SK-N-SH (cell line): ENCODE measurements around the gene PRM1. TPM values are rescaled to one million over a fixed set of nuclear protein-coding genes. Genes with fewer than 3 reads are reported as not detected.
A peak's percentile ranks its signal among the peaks of the same experiment; 100 is the strongest.

Experiments
- CTCF ChIA-PET: fragments of 300-600, 350-600 bp; formaldehyde crosslinking; extraction: SDS; loops from one replicate; lab custom pipeline; 2021; lab: Yijun Ruan, JAX
- POLR2A ChIA-PET: fragments of 350-600 bp; sonication (Branson Sonifier 250); formaldehyde crosslinking; extraction: SDS; loops from one replicate; lab custom pipeline; 2020; ENCODE audit warnings: antibody characterized with exemption, inconsistent platforms; lab: Yijun Ruan, JAX
- DNase-seq: peaks from one replicate; pipeline ENCODE4 v3.0.0; 2012
- H2AFZ ChIP-seq: fragments of 200-600 bp; sonication (generic); 2 replicates; pipeline ENCODE4 v1.8.1; 2016; ENCODE audit warnings: antibody characterized with exemption, mild to moderate bottlenecking, low read depth
- H3F3A ChIP-seq: fragments of 200-600 bp; sonication (generic); replicated peaks from 2 replicates; pipeline ENCODE3; 2016; ENCODE audit warnings: antibody characterized with exemption, mild to moderate bottlenecking; ENCODE audit not compliant: insufficient read depth
- H3K27ac ChIP-seq, 2 experiments: fragments of 200-500 bp in 1 of 2; fragments of 200-600 bp in 1 of 2; sonication (Bioruptor generic) in 1 of 2; sonication (generic), shearing (Covaris generic) in 1 of 2; 2 replicates each; pipeline versions ENCODE4 v1.5.1 to v1.6.1; 2014 to 2016; ENCODE audit warnings: low read depth in 2 of 2, inconsistent platforms in 1 of 2, low read length in 1 of 2, mild to moderate bottlenecking in 1 of 2, mixed read lengths in 1 of 2
- H3K27me3 ChIP-seq: fragments of 200-600 bp; sonication (generic), shearing (Covaris generic); 2 replicates; pipeline ENCODE4 v1.6.1; 2016; ENCODE audit warnings: mixed run types; ENCODE audit not compliant: insufficient read depth
- H3K36me3 ChIP-seq, 2 experiments: fragments of 200-500 bp in 1 of 2; fragments of 200-600 bp in 1 of 2; sonication (Bioruptor generic) in 1 of 2; sonication (generic) in 1 of 2; replicated peaks in 1 of 2; 2 replicates each; pipeline versions ENCODE3 to v1.5.1; 2014 to 2016; ENCODE audit warnings: low read length in 1 of 2, mild to moderate bottlenecking in 1 of 2; ENCODE audit not compliant: insufficient read depth in 2 of 2, control insufficient read depth in 1 of 2
- H3K4me1 ChIP-seq, 2 experiments: fragments of 200-500 bp in 1 of 2; fragments of 200-600 bp in 1 of 2; sonication (Bioruptor generic) in 1 of 2; sonication (generic), shearing (Covaris generic) in 1 of 2; 2 replicates each; pipeline versions ENCODE4 v1.5.1 to v1.6.1; 2014 to 2016; ENCODE audit warnings: low read depth in 1 of 2, low read length in 1 of 2, mixed run types in 1 of 2; ENCODE audit not compliant: insufficient read depth in 2 of 2, control insufficient read depth in 1 of 2
- H3K4me2 ChIP-seq: fragments of 200-600 bp; sonication (generic), shearing (Covaris generic); 2 replicates; pipeline ENCODE4 v1.6.1; 2017; ENCODE audit warnings: mixed run types
- H3K4me3 ChIP-seq, 2 experiments: fragments of 200-500 bp in 1 of 2; fragments of 200-600 bp in 1 of 2; sonication (Bioruptor generic) in 1 of 2; sonication (generic), shearing (Covaris generic) in 1 of 2; 2 replicates each; pipeline versions ENCODE4 v1.5.1 to v1.8.1; 2014 to 2016; ENCODE audit warnings: low read depth in 2 of 2, inconsistent platforms in 1 of 2, low read length in 1 of 2, mild to moderate bottlenecking in 1 of 2, mixed read lengths in 1 of 2, moderate library complexity in 1 of 2
- H3K79me2 ChIP-seq: fragments of 200-600 bp; sonication (generic); 2 replicates; pipeline ENCODE4 v1.8.1; 2017; ENCODE audit warnings: mild to moderate bottlenecking; ENCODE audit not compliant: insufficient read depth
- H3K9ac ChIP-seq: fragments of 200-600 bp; sonication (generic); 2 replicates; pipeline ENCODE4 v1.6.1; 2017; ENCODE audit warnings: mixed run types
- H3K9me2 ChIP-seq: fragments of 200-600 bp; sonication (generic); 2 replicates; pipeline ENCODE4 v1.6.1; 2017; ENCODE audit warnings: mixed run types
- H3K9me3 ChIP-seq: fragments of 200-600 bp; sonication (generic); 2 replicates; pipeline ENCODE4 v1.6.1; 2017; ENCODE audit warnings: mixed run types, mild to moderate bottlenecking, moderate library complexity
- H4K20me1 ChIP-seq: fragments of 200-600 bp; sonication (generic); 2 replicates; pipeline ENCODE4 v1.6.1; 2017; ENCODE audit warnings: mild to moderate bottlenecking, mixed run types; ENCODE audit not compliant: insufficient read depth
- CHD2 ChIP-seq: fragments of 150-350 bp; IDR thresholded peaks from 2 replicates; pipeline ENCODE4 v1.6.1; 2018; ENCODE audit warnings: low read length; ENCODE audit not compliant: partially characterized antibody
- EP300 ChIP-seq, 2 experiments: IDR thresholded peaks; 2 replicates each; pipeline versions ENCODE4 v1.4.0 to v1.6.1; 2012; ENCODE audit warnings: borderline replicate concordance in 1 of 2, low read depth in 1 of 2, low read length in 1 of 2
- FOSL2 ChIP-seq: IDR thresholded peaks from 2 replicates; pipeline ENCODE4 v1.4.0; 2012; ENCODE audit warnings: low read depth, mild to moderate bottlenecking, moderate library complexity, borderline replicate concordance
- GABPA ChIP-seq: IDR thresholded peaks from 2 replicates; pipeline ENCODE4 v1.4.0; 2012; ENCODE audit warnings: low read depth, mild to moderate bottlenecking
- MAX ChIP-seq: IDR thresholded peaks from 2 replicates; pipeline ENCODE4 v1.4.0; 2012; ENCODE audit warnings: low read depth
- MXI1 ChIP-seq: IDR thresholded peaks from 2 replicates; pipeline ENCODE4 v1.6.1; 2012; ENCODE audit warnings: mild to moderate bottlenecking, low read depth, low read length, improper control_type of control experiment
- PBX3 ChIP-seq: IDR thresholded peaks from 2 replicates; pipeline ENCODE4; 2012
- RAD21 ChIP-seq: IDR thresholded peaks from 2 replicates; pipeline ENCODE4 v1.6.1; 2012; ENCODE audit warnings: mild to moderate bottlenecking, low read length
- REST ChIP-seq: IDR thresholded peaks from 2 replicates; pipeline ENCODE4 v1.6.1; 2012; ENCODE audit warnings: mild to moderate bottlenecking, low read depth, low read length, moderate library complexity
- TCF12 ChIP-seq: IDR thresholded peaks from 2 replicates; pipeline ENCODE4 v1.4.0; 2012
- USF1 ChIP-seq: IDR thresholded peaks from 2 replicates; pipeline ENCODE4 v1.4.0; 2012; ENCODE audit warnings: low read depth, borderline replicate concordance
- USF2 ChIP-seq: fragments of 150-350 bp; IDR thresholded peaks from 2 replicates; pipeline ENCODE4 v1.6.1; 2017; ENCODE audit warnings: antibody characterized with exemption, low read length, low read depth, borderline replicate concordance
- YY1 ChIP-seq: IDR thresholded peaks from 2 replicates; pipeline ENCODE4 v1.4.0; 2012; ENCODE audit warnings: low read depth, mild to moderate bottlenecking
- WGBS: methylation state at CpG from one replicate; pipeline ENCODE4 v1.1.6; 2017; ENCODE audit warnings: low lambda C conversion rate; 5-methylcytosine and 5-hydroxymethylcytosine counted together
- polyA plus RNA-seq, 3 experiments: library from polyadenylated mRNA; depleted of rRNA; stranded (reverse); fragments of >200 nt; gene quantifications; 2 replicates each; pipeline ENCODE4 v1.2.3, GENCODE V29; 2012

Gene PRM1
- polyA plus RNA-seq, 1 of the 3 experiments (the other 2 are of a cell fraction), result not detected

- TF ChIP-seq TCF12 (no peak), GABPA (no peak), MAX (peak; percentile 33; the same call in 1 of the 2 replicates), USF1 (no peak), EP300 (IDR thresholded peaks at IDR 0.05; ENCODE audit: borderline replicate concordance in 1 of 2, low read depth in 1 of 2, low read length in 1 of 2) (no peak), CHD2 (peak; percentile 45)
Observed at GRCh38 chr16:11255737-11256660, 25.1 kb downstream of the PRM1 start, which contains the start of gene SOCS1 (continued).

GRCh38 chr16:11254913-11255736 lies 26.0 kb downstream of the PRM1 start:
- H3K36me3 ChIP-seq, result peaks cover 3 to 4% of the 10 kb centered on the region in 2 experiments
- peaks cover 9 to 27% of the 10 kb centered on the region in 2 experiments; a peak in 3 of 4 replicates for H3K4me1 ChIP-seq
- no peaks in the 10 kb centered on the region for H3K9me3 ChIP-seq
- CTCF ChIA-PET, result interaction anchor here (0.6 to 14.4 kb wide), 70 partner anchors 9 to 366 kb away, joined by 3 to 318 read pairs (median 4); partner anchors contain the start of gene TNP2
- no peaks in the 10 kb centered on the region for H3K27me3 ChIP-seq
- no peak overlapping the region; a peak in 1 of 4 replicates for H3K27ac ChIP-seq
- H3K4me3 ChIP-seq, result peak overlapping the region; percentile 79 to 84
- peak overlapping the region; percentile 18; the same call in 1 of the 2 replicates for H2AFZ ChIP-seq
- H3K9me2 ChIP-seq, result no peaks in the 10 kb centered on the region
- H3K4me2 ChIP-seq, result peak overlapping the region; percentile 83
- peak; percentile 73 for DNase-seq
- H3K79me2 ChIP-seq, result peaks cover 25% of the 10 kb centered on the region
- TF ChIP-seq FOSL2 (no peak), MAX (peak; percentile 43; the same call in 1 of the 2 replicates), YY1 (no peak), REST (no peak), MXI1 (peak; percentile 22; the same call in 1 of the 2 replicates), PBX3 (no peak), RAD21 (no peak), USF2 (no peak)
- TF ChIP-seq, all 33 proteins: peak for 2
- peak overlapping the region; percentile 70; the same call in 1 of the 2 replicates for H3K9ac ChIP-seq
- peaks cover 32% of the 10 kb centered on the region for H4K20me1 ChIP-seq
- POLR2A ChIA-PET, result interaction anchor here (1.0 to 1.5 kb wide), 5 partner anchors 55 to 310 kb away, joined by 3 to 9 read pairs (median 4); no protein-coding TSS in a partner anchor
- peaks cover 28% of the 10 kb centered on the region for H3F3A ChIP-seq
- 15% methylated on average over 21 of the region's 105 CpGs for WGBS
